ENCODE measurements around the gene BRICD5.
A peak's percentile ranks its signal among the peaks of the same experiment; 100 is the strongest.

BRICD5 gene

DNA sequence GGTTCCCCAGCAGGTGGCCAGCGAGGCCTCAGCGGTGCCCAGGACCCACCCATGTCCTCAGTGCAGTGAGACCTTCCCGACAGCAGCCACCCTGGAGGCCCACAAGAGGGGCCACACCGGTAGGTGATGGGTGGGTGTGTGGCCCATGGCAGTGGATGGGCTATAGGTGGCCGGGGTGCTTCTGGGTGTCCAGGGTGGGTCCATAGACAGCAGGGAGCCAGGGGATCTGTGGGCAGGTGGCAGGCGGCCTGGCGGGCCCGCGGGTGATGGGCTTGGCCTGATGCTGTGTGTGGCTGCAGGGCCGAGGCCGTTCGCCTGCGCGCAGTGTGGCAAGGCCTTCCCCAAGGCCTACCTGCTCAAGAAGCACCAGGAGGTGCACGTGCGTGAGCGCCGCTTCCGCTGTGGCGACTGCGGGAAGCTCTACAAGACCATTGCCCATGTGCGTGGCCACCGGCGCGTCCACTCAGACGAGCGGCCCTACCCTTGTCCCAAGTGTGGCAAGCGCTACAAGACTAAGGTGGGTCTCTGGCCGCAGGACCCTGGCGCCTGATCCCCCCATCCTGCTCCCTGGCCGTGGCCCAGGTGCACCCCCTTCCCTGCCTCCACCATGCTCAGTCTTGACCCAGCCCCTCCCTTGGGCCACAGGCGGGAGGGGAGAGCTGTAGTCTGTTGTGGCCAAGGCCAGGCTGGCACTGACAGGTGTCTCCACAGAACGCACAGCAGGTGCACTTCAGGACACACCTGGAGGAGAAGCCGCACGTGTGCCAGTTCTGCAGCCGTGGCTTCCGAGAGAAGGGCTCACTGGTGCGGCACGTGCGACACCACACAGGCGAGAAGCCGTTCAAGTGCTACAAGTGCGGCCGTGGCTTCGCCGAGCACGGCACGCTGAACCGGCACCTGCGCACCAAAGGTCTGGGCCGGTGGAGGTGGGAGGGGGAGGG is 23.5 kb upstream of the BRICD5 start:
- H3K36me3 ChIP-seq (ENCODE audit: insufficient read depth, low read length): no peaks in the 10 kb centered on the region
- H3K9ac ChIP-seq (ENCODE audit: low read depth, low read length): no peak overlapping the region
- no peaks in the 10 kb centered on the region; the same call in 1 of the 2 replicates for H3K4me1 ChIP-seq (ENCODE audit: insufficient read depth, low read length)
- no peaks in the 10 kb centered on the region for H3K9me3 ChIP-seq (ENCODE audit: control insufficient read depth, insufficient read depth, low read length)

DNA sequence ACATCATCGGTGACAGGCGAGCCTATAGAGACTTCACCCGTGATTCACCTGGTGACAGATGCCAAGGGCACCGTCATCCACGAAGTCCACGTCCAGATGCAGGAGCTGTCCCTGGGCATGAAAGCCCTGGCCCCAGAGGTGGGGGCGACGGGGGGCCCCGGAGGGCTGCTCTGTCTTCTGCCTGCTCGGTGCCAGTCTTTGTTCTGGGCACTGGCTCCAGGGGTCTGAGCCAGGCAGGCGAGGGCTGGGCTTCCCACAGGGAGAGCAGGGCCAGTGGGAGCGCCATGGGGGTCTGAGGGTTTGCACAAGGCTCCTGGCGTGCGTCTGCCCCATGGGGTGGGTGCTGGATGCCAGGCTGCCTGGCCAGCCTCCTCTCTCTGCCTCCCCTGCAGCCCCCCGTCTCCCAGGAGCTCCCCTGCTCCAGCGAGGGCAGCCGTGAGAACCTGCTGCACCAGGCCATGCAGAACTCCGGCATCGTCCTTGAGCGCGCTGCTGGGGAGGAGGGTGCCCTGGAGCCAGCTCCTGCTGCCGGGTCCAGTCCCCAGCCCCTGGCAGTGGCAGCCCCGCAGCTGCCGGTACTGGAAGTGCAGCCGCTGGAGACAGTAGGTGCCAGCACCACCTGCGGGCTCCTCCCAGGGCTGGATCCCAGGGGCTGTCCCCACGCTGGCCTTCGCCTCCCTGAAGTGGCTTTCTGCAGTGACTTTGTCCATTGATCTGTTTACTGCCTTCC is 22.5 kb upstream of the BRICD5 start:
- Histone ChIP-seq H3K4me1 (ENCODE audit: insufficient read depth, low read length) (no peaks in the 10 kb centered on the region; the same call in 1 of the 2 replicates), H3K9me3 (ENCODE audit: control insufficient read depth, insufficient read depth, low read length) (no peaks in the 10 kb centered on the region), H3K9ac (ENCODE audit: low read depth, low read length) (no peak overlapping the region), H3K36me3 (ENCODE audit: insufficient read depth, low read length) (no peaks in the 10 kb centered on the region)

DNA sequence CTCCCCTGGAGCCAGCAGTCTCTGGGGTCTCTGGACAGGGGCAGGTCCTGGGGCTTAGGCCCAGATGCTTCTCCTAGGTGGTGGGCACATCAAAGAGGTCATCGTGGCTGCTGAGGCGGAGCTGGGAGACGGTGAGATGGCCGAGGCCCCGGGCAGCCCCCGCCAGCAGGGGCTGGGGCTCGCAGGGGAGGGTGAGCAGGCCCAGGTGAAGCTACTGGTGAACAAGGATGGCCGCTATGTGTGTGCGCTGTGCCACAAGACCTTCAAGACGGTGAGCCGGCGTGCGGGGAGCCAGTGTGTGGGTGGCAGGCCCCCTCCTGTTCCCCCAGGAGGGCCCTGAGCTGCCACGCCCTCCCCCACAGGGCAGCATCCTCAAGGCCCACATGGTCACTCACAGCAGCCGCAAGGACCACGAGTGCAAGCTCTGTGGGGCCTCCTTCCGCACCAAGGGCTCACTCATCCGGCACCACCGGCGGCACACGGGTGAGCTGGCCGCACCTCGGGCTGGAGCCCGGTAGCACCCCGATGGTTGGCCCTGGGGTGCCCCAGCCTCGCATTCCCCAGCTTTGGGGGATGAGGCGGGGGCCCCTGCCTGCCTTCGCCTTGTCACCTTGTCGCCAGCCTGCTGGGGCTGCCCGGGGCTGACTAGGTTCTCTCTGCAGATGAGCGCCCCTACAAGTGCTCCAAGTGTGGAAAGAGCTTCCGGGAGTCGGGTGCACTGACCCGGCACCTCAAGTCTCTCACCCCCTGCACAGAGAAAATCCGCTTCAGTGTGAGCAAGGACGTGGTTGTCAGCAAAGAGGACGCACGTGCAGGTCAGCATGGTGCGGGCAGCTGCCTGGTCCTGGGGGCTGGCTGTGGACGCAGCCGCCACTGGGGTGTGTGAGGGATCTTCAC is 21.7 kb upstream of the BRICD5 start:
- no peaks in the 10 kb centered on the region for H3K36me3 ChIP-seq (ENCODE audit: insufficient read depth, low read length)
- H3K9ac ChIP-seq (ENCODE audit: low read depth, low read length): no peak overlapping the region
- H3K9me3 ChIP-seq (ENCODE audit: control insufficient read depth, insufficient read depth, low read length): no peaks in the 10 kb centered on the region
- H3K4me1 ChIP-seq (ENCODE audit: insufficient read depth, low read length): no peaks in the 10 kb centered on the region

DNA sequence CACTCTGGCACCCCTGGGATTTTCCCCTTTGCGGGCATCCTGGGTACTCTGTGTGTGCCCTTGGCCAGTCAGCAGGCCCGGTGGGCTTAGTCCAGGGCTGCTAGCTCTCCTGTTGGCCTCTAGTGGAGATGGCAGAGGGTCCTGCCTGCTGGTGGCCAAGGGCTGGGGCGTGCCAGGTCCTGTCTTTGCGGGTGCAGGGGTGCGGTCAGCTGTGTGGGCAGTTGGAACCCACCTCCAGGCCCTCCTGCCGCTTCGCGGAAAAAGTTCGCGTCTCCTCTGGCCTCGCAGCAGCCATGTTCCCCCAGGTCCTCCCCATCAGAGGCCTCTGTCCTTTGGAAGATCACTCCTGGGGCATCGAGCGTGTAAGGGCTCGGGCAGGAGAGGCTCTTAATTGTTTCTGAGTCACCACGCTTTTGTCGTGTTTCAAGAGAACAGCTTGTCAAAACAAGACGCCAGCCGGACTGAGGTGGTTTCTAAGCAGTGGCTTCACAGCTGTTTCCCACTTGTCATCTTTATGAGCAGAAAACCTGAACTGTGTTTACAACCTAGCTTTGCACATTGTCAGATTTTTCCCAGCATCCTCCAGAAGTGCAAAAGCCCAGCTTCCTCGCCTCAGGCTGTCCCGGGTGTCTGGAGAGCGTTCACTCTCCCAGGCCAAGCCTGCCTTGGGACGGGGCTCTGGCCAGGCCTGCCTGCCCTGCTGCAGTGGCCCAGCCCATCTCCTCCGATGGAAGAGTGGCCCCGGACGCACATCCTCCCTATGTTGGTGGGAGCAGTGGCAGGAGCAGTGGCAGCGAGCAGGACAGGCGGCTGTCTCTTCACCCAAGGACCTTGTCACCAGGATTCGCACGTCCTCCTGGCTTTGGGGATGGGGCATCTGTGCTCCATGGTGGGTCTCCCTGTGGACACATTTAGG is 20.6 kb upstream of the BRICD5 start:
- Histone ChIP-seq H3K36me3 (ENCODE audit: insufficient read depth, low read length) (no peaks in the 10 kb centered on the region), H3K4me1 (ENCODE audit: insufficient read depth, low read length) (no peaks in the 10 kb centered on the region), H3K9ac (ENCODE audit: low read depth, low read length) (no peak overlapping the region), H3K9me3 (ENCODE audit: control insufficient read depth, insufficient read depth, low read length) (no peaks in the 10 kb centered on the region)

DNA sequence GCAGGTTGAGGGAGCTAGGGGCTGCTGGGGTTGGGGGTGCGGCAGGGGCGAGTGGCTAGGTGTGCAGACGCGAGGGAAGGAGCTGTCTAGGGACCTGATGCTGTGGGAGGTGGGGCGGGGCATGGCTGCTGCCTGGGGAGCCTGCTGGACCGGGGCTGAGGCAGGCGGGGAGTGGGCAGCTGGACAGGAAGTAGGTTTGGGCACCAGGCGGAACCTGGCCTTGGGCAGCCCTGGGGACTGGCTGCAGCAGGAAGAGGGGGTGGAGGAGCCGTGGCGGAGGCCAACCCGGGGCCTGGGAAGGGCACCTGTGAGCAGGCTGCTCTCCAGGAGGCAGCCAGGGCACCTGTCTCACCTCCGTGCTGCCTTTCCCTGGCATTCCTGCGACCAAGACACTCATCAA is 19.7 kb upstream of the BRICD5 start:
- Histone ChIP-seq H3K4me1 (ENCODE audit: insufficient read depth, low read length) (no peaks in the 10 kb centered on the region), H3K9me3 (ENCODE audit: control insufficient read depth, insufficient read depth, low read length) (no peaks in the 10 kb centered on the region), H3K9ac (ENCODE audit: low read depth, low read length) (no peak overlapping the region), H3K36me3 (ENCODE audit: insufficient read depth, low read length) (no peaks in the 10 kb centered on the region)

DNA sequence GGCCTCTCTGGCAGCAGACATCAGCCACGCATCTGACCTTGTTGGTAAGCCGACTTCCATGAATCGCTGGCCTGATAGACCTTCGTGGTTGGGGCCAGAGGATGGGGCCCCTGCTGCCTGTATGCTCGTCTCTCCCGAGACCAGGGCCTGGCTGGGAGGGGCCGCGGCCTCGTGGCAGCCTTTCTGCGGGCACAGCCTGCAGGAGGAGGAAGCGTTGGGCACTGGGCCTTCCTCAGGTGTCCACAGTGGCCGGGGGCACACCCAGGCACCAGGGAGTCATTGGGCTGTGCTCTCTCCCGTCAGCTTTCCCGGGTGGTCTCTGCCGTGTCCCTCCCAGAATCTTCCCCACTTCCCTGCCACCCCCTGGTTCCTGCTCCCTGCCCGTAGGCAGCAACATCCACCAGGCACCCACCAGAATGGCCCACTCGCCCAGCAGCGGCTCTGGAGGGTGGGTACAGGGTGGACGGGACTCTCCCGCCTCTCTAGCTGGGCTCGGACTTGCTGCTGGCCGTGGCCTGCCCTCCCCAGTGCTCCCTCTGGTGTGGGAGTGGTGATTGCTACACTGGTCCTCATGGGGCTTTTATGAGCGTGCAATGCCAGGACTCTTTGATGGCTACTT is 19.1 kb upstream of the BRICD5 start:
- H3K4me1 ChIP-seq (ENCODE audit: insufficient read depth, low read length): no peaks in the 10 kb centered on the region
- H3K9ac ChIP-seq (ENCODE audit: low read depth, low read length): no peak overlapping the region
- no peaks in the 10 kb centered on the region for H3K36me3 ChIP-seq (ENCODE audit: insufficient read depth, low read length)
- no peaks in the 10 kb centered on the region for H3K9me3 ChIP-seq (ENCODE audit: control insufficient read depth, insufficient read depth, low read length)

DNA sequence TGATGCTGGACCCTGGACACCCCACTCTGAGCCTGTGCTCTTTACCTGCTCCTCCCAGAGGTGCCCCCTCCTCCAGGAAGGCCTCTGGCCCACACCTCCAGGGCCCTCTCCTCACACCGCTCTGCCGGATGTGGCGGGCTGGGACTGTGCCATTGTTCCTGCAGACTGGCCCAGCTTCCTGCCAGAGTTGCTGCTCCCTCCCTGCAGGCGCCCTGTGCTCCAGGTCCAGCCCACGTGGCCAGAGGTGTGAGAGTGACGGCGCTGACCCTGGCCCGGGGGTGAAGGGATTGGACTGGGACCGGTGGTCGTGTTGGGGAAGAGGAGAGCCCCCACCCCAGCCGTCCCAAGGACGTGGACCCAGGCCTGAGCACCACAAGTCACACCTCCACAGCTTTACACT is 18.4 kb upstream of the BRICD5 start:
- Histone ChIP-seq H3K36me3 (ENCODE audit: insufficient read depth, low read length) (no peaks in the 10 kb centered on the region), H3K9ac (ENCODE audit: low read depth, low read length) (no peak overlapping the region), H3K9me3 (ENCODE audit: control insufficient read depth, insufficient read depth, low read length) (no peaks in the 10 kb centered on the region), H3K4me1 (ENCODE audit: insufficient read depth, low read length) (no peaks in the 10 kb centered on the region)

DNA sequence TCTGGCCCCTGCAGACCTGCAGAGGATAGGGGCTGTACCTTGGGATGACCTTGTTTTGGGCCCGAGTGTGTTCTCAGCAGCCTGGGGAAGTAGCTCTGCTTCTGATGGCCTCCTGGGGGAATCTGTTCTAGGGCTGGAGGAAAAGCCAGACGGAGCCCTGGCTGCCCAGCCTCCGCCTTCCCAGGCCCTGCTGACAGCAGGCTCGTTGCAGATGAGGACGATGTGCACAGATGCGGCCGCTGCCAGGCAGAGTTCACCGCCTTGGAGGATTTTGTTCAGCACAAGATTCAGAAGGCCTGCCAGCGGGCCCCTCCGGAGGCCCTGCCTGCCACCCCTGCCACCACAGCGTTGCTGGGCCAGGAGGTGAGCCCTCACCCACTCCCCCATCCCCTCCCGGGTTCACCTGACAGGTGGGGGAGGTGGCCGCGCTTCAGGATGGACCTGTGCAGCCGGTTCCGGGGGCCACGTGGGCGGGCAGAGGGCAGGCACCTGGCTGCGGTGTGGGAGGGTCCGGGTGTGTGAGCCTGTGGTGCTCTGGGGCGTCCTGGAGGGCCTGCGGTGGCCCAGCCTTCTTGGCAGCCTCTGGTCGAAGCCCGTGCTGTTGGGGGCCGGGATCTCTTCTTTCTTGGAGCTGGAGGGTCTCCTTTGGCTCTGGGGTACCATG is 17.6 kb upstream of the BRICD5 start:
- Histone ChIP-seq H3K9me3 (ENCODE audit: control insufficient read depth, insufficient read depth, low read length) (no peaks in the 10 kb centered on the region), H3K9ac (ENCODE audit: low read depth, low read length) (no peak overlapping the region), H3K4me1 (ENCODE audit: insufficient read depth, low read length) (no peaks in the 10 kb centered on the region), H3K36me3 (ENCODE audit: insufficient read depth, low read length) (no peaks in the 10 kb centered on the region)

DNA sequence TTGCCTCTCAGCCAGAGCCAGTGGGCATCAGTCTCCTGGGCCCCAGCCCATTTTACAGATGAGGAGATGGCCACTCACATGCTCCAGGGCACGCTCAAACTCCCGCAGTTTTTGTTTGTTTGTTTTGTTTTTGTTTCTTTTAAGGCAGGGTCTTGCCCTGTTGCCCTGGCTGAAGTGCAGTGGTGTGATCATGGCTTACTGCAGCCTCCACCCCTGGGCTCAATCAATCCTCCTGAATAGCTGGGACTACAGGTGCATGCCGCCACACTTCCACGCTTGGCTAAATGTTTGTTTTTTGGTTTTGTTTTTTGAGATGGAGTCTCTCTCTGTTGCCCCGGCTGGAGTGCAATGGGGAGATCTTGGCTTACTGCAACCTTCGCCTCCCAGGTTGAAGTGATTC is 16.3 kb upstream of the BRICD5 start:
- no peak overlapping the region for H3K9ac ChIP-seq (ENCODE audit: low read depth, low read length)
- H3K9me3 ChIP-seq (ENCODE audit: control insufficient read depth, insufficient read depth, low read length): no peaks in the 10 kb centered on the region
- no peaks in the 10 kb centered on the region for H3K4me1 ChIP-seq (ENCODE audit: insufficient read depth, low read length)
- H3K36me3 ChIP-seq (ENCODE audit: insufficient read depth, low read length): no peaks in the 10 kb centered on the region

DNA sequence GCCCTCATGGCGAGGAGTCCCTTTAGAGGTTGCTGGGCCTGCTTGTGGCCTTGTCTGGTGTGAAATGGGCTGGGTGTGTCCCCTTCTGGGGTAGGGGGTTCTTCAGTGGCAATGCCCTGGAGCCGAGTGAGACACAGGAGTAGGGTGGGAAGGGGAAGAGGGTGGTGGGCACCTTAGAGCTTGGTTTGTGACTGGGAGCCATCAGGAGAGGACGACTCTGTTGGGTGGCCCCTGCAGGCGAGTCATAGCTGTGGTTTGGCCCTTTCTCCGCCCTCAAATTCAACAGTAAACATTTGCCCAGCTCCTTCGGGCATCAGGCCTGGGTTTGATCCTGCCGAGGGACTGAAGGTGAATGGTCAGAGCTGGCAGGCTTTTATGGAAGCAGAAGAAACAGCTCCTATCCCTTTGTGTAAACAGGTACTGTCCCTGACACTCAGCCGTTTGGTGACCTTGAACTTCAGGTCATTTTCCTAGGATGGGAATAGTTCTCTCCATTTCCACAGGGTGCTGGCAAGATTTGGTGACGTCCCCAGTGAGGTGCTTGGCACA is 15.7 kb upstream of the BRICD5 start:
- H3K4me1 ChIP-seq (ENCODE audit: insufficient read depth, low read length): no peaks in the 10 kb centered on the region
- no peak overlapping the region for H3K9ac ChIP-seq (ENCODE audit: low read depth, low read length)
- no peaks in the 10 kb centered on the region for H3K36me3 ChIP-seq (ENCODE audit: insufficient read depth, low read length)
- no peaks in the 10 kb centered on the region for H3K9me3 ChIP-seq (ENCODE audit: control insufficient read depth, insufficient read depth, low read length)

DNA sequence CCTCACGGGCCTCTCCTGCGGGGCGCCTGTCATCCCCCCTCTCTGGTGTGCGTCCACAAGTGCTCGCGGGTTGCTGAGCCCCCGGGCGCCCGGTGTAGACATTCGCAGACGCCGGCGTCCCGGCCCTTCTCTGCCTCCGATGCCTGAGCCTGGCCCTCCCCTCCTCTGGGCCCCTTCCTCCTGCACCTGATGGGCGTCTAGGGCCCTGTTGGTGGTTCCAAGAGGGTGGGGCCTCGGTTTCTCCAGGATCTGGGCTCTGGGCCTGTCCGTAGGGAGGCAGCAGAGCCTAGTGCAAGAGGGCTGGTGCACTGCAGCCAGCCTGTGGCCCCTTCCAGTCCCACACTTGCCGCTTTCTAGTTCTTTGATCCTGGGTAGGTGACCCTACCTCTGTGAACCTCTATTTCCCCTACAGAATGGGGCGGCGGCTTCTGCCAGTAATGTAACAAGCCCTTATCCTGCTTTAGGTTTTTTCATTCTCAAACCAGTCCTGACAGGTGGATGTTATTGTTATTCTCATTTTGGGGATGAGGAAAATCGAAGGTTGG is 13.4 kb upstream of the BRICD5 start:
- H3K36me3 ChIP-seq (ENCODE audit: insufficient read depth, low read length): no peaks in the 10 kb centered on the region

DNA sequence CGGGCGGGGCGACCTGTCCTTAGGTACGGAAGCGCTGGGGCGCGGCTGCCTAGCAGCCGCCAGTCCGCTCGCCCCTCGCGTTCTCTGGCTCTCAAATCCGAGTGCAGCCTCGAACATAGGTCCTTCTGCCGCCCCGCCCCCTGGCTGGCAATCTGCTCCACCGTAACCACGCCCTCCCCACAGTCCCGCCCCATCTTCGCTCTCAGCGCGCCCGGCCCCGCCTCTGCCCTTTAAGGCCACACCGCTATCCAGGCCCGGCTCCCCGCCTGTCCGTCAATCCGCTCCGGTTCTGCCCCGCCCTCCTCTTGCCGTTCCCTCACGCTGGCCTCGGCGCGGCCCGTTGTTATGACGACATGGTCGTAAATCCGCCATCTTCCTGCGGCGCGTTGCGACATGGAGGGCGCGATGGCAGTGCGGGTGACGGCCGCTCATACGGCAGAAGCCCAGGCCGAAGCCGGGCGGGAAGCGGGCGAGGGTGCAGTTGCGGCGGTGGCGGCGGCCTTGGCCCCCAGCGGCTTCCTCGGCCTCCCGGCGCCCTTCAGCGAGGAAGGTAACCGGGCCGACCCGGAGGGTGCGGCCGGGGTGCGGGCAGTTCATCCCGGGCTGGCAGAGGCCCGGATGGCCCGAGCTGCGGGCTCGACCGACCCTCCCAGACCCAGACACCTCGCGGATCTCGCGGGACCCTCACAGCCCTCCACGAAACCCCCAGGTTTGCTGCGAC is 12.7 kb upstream of the BRICD5 start, which contains the start of gene E4F1:
E4F1 (plus strand) TSS at position 371 of the 721 bp plus-strand sequence; CDS start at position 394, 23 bp downstream.
- no peaks in the 10 kb centered on the region for H3K4me1 ChIP-seq (ENCODE audit: insufficient read depth, low read length)
- H3K9me3 ChIP-seq (ENCODE audit: control insufficient read depth, insufficient read depth, low read length): no peaks in the 10 kb centered on the region
- H3K9ac ChIP-seq (ENCODE audit: low read depth, low read length): peak within 1 kb of the TSS; percentile 93
- no peaks in the 10 kb centered on the region for H3K36me3 ChIP-seq (ENCODE audit: insufficient read depth, low read length)

More for the DNA sequence above, 13.4 kb upstream of the BRICD5 start:
- Histone ChIP-seq H3K4me1 (ENCODE audit: insufficient read depth, low read length) (no peaks in the 10 kb centered on the region), H3K9me3 (ENCODE audit: control insufficient read depth, insufficient read depth, low read length) (no peaks in the 10 kb centered on the region), H3K9ac (ENCODE audit: low read depth, low read length) (peak overlapping the region; percentile 93)
